DOHH2 (cell line): ENCODE data around the gene DDX59.

Experiments used
- EZH2phosphoT487 ChIP-seq: fragments of 200-600 bp; sonication (generic); IDR thresholded peaks from 2 replicates; pipeline ENCODE4 v1.6.1; 2017; ENCODE audit warnings: borderline replicate concordance, mild to moderate bottlenecking, antibody characterized with exemption, low read length, moderate library complexity, mixed read lengths
- TF ChIP-seq, protein P1 (sequence below): fragments of 200-600 bp; sonication (generic); IDR thresholded peaks from one replicate; pipeline ENCODE4 v1.5.1; 2014; ENCODE audit warnings: antibody characterized with exemption, mild to moderate bottlenecking, low read depth, low read length; ENCODE audit not compliant: poor library complexity, severe bottlenecking

DNA sequence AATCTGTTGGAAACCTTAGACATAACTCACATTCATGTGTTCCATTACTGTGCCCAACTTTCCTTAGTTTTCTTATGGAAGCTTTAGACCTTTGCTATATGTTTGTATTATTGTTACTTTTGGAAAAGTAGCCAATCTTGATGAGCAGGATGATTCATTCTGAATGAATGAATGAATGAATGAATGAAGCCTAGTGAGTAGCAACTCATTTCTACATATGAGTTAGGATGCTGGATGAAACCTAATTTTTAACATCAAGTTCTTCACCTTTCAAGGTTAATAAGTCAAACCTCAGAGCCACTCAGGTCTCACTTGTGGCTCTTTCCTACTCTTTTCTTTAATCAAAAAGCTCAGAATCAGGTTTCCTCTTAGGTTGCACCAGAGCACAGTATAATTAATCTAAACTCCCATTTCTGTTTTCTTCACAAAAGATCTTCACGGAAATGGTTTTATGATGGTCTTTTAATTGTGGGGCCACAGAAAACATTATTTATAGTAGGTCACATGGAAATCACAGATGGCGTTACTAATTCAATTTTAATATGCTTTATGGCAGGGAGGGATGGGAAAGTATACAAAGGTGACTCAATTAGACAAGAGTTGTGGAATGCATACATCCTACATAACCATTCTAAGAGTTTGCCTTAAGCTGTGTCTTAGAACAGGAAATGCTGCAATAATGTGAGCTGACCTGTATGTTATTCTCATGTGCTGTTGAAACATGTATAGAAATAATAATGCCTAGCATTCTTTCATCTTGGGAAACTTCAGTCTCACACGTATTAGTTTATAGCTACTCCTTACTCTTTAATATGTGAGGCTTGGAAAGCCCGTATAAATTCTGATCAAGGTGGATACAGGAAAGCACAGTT, 4.5 kb upstream of the DDX59 start:
- TF ChIP-seq, protein P1, sequence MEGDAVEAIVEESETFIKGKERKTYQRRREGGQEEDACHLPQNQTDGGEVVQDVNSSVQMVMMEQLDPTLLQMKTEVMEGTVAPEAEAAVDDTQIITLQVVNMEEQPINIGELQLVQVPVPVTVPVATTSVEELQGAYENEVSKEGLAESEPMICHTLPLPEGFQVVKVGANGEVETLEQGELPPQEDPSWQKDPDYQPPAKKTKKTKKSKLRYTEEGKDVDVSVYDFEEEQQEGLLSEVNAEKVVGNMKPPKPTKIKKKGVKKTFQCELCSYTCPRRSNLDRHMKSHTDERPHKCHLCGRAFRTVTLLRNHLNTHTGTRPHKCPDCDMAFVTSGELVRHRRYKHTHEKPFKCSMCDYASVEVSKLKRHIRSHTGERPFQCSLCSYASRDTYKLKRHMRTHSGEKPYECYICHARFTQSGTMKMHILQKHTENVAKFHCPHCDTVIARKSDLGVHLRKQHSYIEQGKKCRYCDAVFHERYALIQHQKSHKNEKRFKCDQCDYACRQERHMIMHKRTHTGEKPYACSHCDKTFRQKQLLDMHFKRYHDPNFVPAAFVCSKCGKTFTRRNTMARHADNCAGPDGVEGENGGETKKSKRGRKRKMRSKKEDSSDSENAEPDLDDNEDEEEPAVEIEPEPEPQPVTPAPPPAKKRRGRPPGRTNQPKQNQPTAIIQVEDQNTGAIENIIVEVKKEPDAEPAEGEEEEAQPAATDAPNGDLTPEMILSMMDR = no peak
- no peak for TF ChIP-seq EZH2phosphoT487
